NCI-H146 (cell line): Measurements from ENCODE around the gene PDIK1L.

Experiments used
- DNase-seq: peaks from one replicate; lab custom pipeline; 2025; lab: John Stamatoyannopoulos, UW

The PDIK1L gene

DNA sequence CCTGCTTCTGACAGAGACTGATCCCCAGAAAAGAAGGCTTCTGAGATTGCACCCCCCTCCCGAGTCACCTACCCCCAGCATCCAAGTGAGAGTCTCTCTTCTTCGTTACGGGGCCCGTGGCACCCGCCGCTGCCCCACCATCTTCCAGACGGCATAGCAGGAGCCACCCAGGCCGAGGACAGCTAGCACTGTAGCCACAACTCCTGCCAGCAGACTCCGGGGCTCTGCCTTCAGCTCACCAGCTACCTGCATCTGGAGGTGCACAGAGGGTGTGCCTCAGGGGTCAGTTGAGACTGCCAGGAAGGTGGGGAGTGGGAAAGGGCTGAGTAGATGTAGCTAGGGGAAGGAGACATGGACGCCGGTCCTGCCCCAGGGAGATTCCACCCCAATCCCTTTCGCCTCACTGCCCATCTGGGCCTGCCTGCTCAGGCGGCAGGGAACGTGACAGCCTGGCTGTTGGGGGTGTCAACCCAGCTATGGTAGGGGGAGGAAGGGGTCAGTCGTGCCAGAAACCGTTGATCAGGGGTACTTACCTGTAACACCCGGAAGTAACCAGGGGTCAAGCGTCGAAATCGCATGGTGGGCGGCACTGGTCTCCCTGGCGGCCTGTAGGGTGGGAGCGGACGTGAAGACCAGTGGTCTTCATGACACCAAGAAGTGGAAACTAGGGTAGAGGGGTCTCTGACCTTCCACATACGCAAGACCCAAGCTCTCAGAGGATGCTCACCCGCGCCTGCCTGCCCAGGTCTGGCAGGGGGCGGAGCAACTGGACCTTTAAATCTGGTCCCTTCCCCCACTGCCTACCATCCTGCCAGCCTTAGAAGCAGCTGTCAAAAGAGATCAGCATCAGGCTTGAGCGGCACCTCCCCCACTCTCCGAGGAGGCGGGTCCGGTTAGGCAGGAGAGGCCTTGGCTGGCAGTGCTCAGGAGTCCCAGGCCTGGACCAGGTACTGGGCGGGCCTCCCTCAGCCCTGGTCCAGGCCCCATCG lies 59.8 kb downstream of the PDIK1L start, which contains the start of gene ZNF593OS:
Gene ZNF593OS (minus strand): TSS at position 749 of the 989 bp plus-strand sequence. CDS start 171 bp downstream, at position 578.
- DNase-seq, result no peak
